Measurements from ENCODE around the gene COL24A1. TPM values are rescaled to one million over a fixed set of nuclear protein-coding genes. Genes with fewer than 3 reads are reported as not detected.

COL24A1 gene
- total RNA-seq, 1 experiment from 2014 or later, result 0.07 TPM

DNA sequence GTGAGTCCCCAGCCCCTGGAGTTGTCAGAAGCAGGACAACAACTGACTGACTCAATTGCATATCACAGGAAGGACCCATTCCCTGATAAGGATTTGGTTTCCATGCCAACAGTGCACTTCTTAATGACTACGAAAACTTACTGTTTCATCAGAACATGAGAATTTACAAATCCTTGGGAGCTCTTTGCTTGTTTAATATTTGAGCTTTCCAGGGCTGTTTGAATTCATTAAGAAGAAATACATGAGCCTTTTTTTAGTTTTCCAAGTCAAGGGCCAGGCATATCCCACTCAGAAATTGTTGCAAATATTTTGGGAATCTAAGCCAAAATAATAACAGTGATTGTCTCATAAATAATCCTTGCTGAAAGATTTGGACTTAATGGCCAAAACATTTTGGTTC lies 27.2 kb upstream of the COL24A1 start:
- Histone ChIP-seq H3K4me2 (ENCODE audit: low read length) (no peak overlapping the region), H3K79me2 (ENCODE audit: low read length) (no peaks in the 10 kb centered on the region), H3K4me3 (ENCODE audit: low read length) (no peak overlapping the region), H4K20me1 (ENCODE audit: low read length) (no peaks in the 10 kb centered on the region), H3K9me2 (replicated peaks; ENCODE audit: low read length) (no peaks in the 10 kb centered on the region), H3K9ac (ENCODE audit: low read length) (no peak overlapping the region), H3K27ac (ENCODE audit: low read length) (no peak overlapping the region), H3K9me3 (ENCODE audit: low read length) (no peaks in the 10 kb centered on the region), H3K4me1 (ENCODE audit: insufficient read depth, low read length) (no peaks in the 10 kb centered on the region), H2AFZ (ENCODE audit: low read length) (no peak overlapping the region), H3K27me3 (ENCODE audit: low read length) (peaks cover 41% of the 10 kb centered on the region), H3F3A (ENCODE audit: low read length, unreplicated experiment) (no peaks in the 10 kb centered on the region), H3K36me3 (ENCODE audit: low read depth, low read length) (no peaks in the 10 kb centered on the region)
- no TSS peak for BruUV-seq (replicated peaks)
- ChIA-PET CTCF (no interaction called here), POLR2A (ENCODE audit: unreplicated experiment) (no interaction called here)
- ATAC-seq (no peak), DNase-seq (no peak)
- TF ChIP-seq EZH2phosphoT487 (IDR thresholded peaks at IDR 0.05; ENCODE audit: borderline replicate concordance, low read length) (no peak), EZH2 (IDR thresholded peaks at IDR 0.05; ENCODE audit: low read length, unreplicated experiment) (no peak)
- TF ChIP-seq, protein P1, sequence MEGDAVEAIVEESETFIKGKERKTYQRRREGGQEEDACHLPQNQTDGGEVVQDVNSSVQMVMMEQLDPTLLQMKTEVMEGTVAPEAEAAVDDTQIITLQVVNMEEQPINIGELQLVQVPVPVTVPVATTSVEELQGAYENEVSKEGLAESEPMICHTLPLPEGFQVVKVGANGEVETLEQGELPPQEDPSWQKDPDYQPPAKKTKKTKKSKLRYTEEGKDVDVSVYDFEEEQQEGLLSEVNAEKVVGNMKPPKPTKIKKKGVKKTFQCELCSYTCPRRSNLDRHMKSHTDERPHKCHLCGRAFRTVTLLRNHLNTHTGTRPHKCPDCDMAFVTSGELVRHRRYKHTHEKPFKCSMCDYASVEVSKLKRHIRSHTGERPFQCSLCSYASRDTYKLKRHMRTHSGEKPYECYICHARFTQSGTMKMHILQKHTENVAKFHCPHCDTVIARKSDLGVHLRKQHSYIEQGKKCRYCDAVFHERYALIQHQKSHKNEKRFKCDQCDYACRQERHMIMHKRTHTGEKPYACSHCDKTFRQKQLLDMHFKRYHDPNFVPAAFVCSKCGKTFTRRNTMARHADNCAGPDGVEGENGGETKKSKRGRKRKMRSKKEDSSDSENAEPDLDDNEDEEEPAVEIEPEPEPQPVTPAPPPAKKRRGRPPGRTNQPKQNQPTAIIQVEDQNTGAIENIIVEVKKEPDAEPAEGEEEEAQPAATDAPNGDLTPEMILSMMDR (conservative IDR thresholded peaks at IDR 0.05; ENCODE audit: low read depth, low read length), result no peak
- intact Hi-C loops (cut with micrococcal nuclease), result no loop called here

DNA sequence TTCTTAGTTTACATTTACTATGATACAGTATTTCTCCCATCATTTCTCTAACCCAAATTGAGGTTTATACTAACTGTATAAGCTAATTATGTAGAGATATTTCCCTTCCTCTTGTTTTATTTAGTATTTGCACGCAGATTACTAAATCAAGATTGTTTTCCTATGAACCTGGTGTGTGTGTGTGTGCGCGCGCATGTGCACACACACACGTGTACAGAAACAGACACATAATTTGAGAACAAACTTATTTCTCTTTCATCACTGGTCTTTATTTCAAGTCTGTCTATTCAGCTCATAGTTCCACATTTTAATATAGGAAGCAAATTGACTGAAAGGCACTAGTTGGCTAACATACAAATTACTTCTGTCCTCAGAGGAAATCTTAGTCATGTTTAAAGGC lies 19.7 kb upstream of the COL24A1 start:
- POLR2A ChIA-PET (ENCODE audit: unreplicated experiment), result no interaction called here
- BruUV-seq (replicated peaks), result no TSS peak
- no peaks in the 10 kb centered on the region for H3K4me1 ChIP-seq (ENCODE audit: insufficient read depth, low read length)
- ATAC-seq, result no peak
- H3F3A ChIP-seq (ENCODE audit: low read length, unreplicated experiment), result no peaks in the 10 kb centered on the region
- H3K79me2 ChIP-seq (ENCODE audit: low read length), result no peaks in the 10 kb centered on the region
- no peaks in the 10 kb centered on the region for H3K9me3 ChIP-seq (ENCODE audit: low read length)
- no peak overlapping the region for H3K4me3 ChIP-seq (ENCODE audit: low read length)
- DNase-seq, result no peak
- H3K27ac ChIP-seq (ENCODE audit: low read length), result no peak overlapping the region
- no peak overlapping the region for H2AFZ ChIP-seq (ENCODE audit: low read length)
- no peaks in the 10 kb centered on the region for H3K36me3 ChIP-seq (ENCODE audit: low read depth, low read length)
- CTCF ChIA-PET, result no interaction called here
- intact Hi-C loops (cut with micrococcal nuclease), result no loop called here
- H3K27me3 ChIP-seq (ENCODE audit: low read length), result peaks cover 48% of the 10 kb centered on the region
- no peaks in the 10 kb centered on the region for H4K20me1 ChIP-seq (ENCODE audit: low read length)
- no peaks in the 10 kb centered on the region for H3K9me2 ChIP-seq (replicated peaks; ENCODE audit: low read length)
- H3K9ac ChIP-seq (ENCODE audit: low read length), result no peak overlapping the region
- H3K4me2 ChIP-seq (ENCODE audit: low read length), result no peak overlapping the region
- TF ChIP-seq EZH2 (IDR thresholded peaks at IDR 0.05; ENCODE audit: low read length, unreplicated experiment) (no peak), EZH2phosphoT487 (IDR thresholded peaks at IDR 0.05; ENCODE audit: borderline replicate concordance, low read length) (no peak)
- TF ChIP-seq, protein P1 (conservative IDR thresholded peaks at IDR 0.05; ENCODE audit: low read depth, low read length), result no peak

DNA sequence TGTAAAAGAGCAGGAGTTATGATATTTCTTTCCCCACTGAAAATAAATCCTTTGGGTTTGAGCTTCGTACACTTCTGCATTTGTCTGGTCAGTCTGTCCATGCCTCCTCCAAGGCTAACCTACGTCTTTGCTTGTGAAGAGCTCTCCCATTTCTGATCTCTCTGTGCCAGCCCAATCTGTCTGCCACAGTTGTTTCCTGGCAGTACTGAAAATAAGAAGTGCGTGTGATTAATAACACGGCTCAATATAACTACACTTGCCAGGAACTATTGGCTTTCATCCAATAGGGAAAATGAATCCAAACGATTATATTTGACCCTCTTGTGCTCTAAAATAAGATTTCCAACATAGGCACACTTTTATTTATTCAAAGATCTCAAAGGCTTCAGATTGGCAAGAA lies 19.2 kb upstream of the COL24A1 start:
- no TSS peak for BruUV-seq (replicated peaks)
- DNase-seq (no peak), ATAC-seq (no peak)
- no peak for TF ChIP-seq EZH2phosphoT487 (IDR thresholded peaks at IDR 0.05; ENCODE audit: borderline replicate concordance, low read length)
- no peak for TF ChIP-seq EZH2 (IDR thresholded peaks at IDR 0.05; ENCODE audit: low read length, unreplicated experiment)
- TF ChIP-seq, protein P1 (conservative IDR thresholded peaks at IDR 0.05; ENCODE audit: low read depth, low read length), result no peak
- no peaks in the 10 kb centered on the region for H3K4me1 ChIP-seq (ENCODE audit: insufficient read depth, low read length)
- H3K27ac ChIP-seq (ENCODE audit: low read length), result no peak overlapping the region
- no peak overlapping the region for H3K4me3 ChIP-seq (ENCODE audit: low read length)
- intact Hi-C loops (cut with micrococcal nuclease), result no loop called here
- no peaks in the 10 kb centered on the region for H4K20me1 ChIP-seq (ENCODE audit: low read length)
- no peaks in the 10 kb centered on the region for H3K9me3 ChIP-seq (ENCODE audit: low read length)
- H3K27me3 ChIP-seq (ENCODE audit: low read length), result peaks cover 48% of the 10 kb centered on the region
- ChIA-PET CTCF (no interaction called here), POLR2A (ENCODE audit: unreplicated experiment) (no interaction called here)
- no peak overlapping the region for H3K9ac ChIP-seq (ENCODE audit: low read length)
- H3K9me2 ChIP-seq (replicated peaks; ENCODE audit: low read length), result no peaks in the 10 kb centered on the region
- no peaks in the 10 kb centered on the region for H3K36me3 ChIP-seq (ENCODE audit: low read depth, low read length)
- no peaks in the 10 kb centered on the region for H3F3A ChIP-seq (ENCODE audit: low read length, unreplicated experiment)
- H2AFZ ChIP-seq (ENCODE audit: low read length), result no peak overlapping the region
- no peak overlapping the region for H3K4me2 ChIP-seq (ENCODE audit: low read length)
- no peaks in the 10 kb centered on the region for H3K79me2 ChIP-seq (ENCODE audit: low read length)
